Activated naive CD8-positive, alpha-beta T cell treated with anti-CD3 and anti-CD28 coated beads, Interleukin-2, amount 50 U/mL, for 16 hours (primary cell): ENCODE measurements around the gene BBLN.
"Not testable (repeated sequence)": the region's sequence is repeated elsewhere in the genome, so short reads cannot be mapped to it uniquely, and the experiment has no call there.

ENCODE experiments used
- DNase-seq: peaks from one replicate; pipeline ENCODE4 v3.0.0-alpha.2; 2020; ENCODE audit warnings: low read depth, low spot score

Gene BBLN

GRCh38 chr9:128162215-128163026, 2.4 kb downstream of the BBLN start:
- DNase-seq, result no peak

GRCh38 chr9:128163027-128163515, 3.0 kb downstream of the BBLN start:
- DNase-seq, result no peak

GRCh38 chr9:128163523-128164306, 3.6 kb downstream of the BBLN start:
- DNase-seq, result no peak

GRCh38 chr9:128164307-128164885, 4.3 kb downstream of the BBLN start:
- no peak for DNase-seq

- no peak for DNase-seq
These were observed 6.1 kb downstream of the BBLN start for GRCh38 chr9:128166169-128166568.

- DNase-seq, result no peak
These were observed 7.1 kb downstream of the BBLN start for GRCh38 chr9:128167209-128167608.

GRCh38 chr9:128168731-128169308, 8.8 kb downstream of the BBLN start:
- DNase-seq, result no peak

- DNase-seq, result no peak
These were observed 9.4 kb downstream of the BBLN start for GRCh38 chr9:128169492-128169891.

GRCh38 chr9:128169925-128170324, 9.9 kb downstream of the BBLN start:
- no peak for DNase-seq

GRCh38 chr9:128174062-128174461, 14.0 kb downstream of the BBLN start:
- DNase-seq, result no peak

- no peak for DNase-seq
These were observed 15.1 kb downstream of the BBLN start for GRCh38 chr9:128175102-128175563.

GRCh38 chr9:128175726-128176125, 15.7 kb downstream of the BBLN start:
- no peak for DNase-seq

GRCh38 chr9:128178806-128179431, 18.9 kb downstream of the BBLN start:
- DNase-seq, result no peak

- no peak for DNase-seq
These were observed 19.9 kb downstream of the BBLN start for GRCh38 chr9:128180001-128180400.

GRCh38 chr9:128180447-128180846, 20.4 kb downstream of the BBLN start:
- DNase-seq, result no peak

GRCh38 chr9:128181480-128181879, 21.4 kb downstream of the BBLN start:
- DNase-seq, result not testable (repeated sequence)

- DNase-seq, result no peak
These were observed 23.0 kb downstream of the BBLN start for GRCh38 chr9:128182893-128183588.

- DNase-seq, result no peak
These were observed 26.2 kb downstream of the BBLN start for GRCh38 chr9:128185979-128186965.

GRCh38 chr9:128187361-128187760, 27.3 kb downstream of the BBLN start:
- DNase-seq, result no peak

GRCh38 chr9:128188209-128188608, 28.1 kb downstream of the BBLN start:
- DNase-seq, result no peak
